ENCODE measurements around the gene DBNL. TPM values are rescaled to one million over a fixed set of nuclear protein-coding genes. Genes with fewer than 3 reads are reported as not detected.

Gene DBNL
- total RNA-seq, 1 experiment from 2014 or later, result 85.5 TPM

GRCh38 chr7:44067064-44067951, 22.8 kb downstream of the DBNL start:
- peaks cover 3% of the 10 kb centered on the region for H3K27me3 Mint-ChIP-seq (ENCODE audit: insufficient read depth, unreplicated experiment)
- H3K36me3 Mint-ChIP-seq (ENCODE audit: insufficient read depth, unreplicated experiment), result peaks cover 67% of the 10 kb centered on the region
- no peak overlapping the region for H3K4me3 ChIP-seq (ENCODE audit: low read depth, low read length)
- H3K4me1 Mint-ChIP-seq (ENCODE audit: low read depth, unreplicated experiment), result peaks cover 12% of the 10 kb centered on the region
- no peaks in the 10 kb centered on the region for H3K27me3 ChIP-seq (replicated peaks; ENCODE audit: control insufficient read depth, insufficient read depth, low read length)
- ChIA-PET CTCF (no interaction called here), POLR2A (interaction anchor here (0.5 kb wide), 1 partner anchor 932 kb away, joined by 3 read pairs; the partner anchor contains the start of gene CCM2)
- no peaks in the 10 kb centered on the region for H3K9me3 Mint-ChIP-seq (ENCODE audit: unreplicated experiment)
- peak overlapping the region; percentile 56 for H3K4me3 Mint-ChIP-seq (ENCODE audit: unreplicated experiment)
- TF ChIP-seq, protein P1, sequence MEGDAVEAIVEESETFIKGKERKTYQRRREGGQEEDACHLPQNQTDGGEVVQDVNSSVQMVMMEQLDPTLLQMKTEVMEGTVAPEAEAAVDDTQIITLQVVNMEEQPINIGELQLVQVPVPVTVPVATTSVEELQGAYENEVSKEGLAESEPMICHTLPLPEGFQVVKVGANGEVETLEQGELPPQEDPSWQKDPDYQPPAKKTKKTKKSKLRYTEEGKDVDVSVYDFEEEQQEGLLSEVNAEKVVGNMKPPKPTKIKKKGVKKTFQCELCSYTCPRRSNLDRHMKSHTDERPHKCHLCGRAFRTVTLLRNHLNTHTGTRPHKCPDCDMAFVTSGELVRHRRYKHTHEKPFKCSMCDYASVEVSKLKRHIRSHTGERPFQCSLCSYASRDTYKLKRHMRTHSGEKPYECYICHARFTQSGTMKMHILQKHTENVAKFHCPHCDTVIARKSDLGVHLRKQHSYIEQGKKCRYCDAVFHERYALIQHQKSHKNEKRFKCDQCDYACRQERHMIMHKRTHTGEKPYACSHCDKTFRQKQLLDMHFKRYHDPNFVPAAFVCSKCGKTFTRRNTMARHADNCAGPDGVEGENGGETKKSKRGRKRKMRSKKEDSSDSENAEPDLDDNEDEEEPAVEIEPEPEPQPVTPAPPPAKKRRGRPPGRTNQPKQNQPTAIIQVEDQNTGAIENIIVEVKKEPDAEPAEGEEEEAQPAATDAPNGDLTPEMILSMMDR (IDR thresholded peaks at IDR 0.05; ENCODE audit: insufficient read depth in 1 of 2, low read depth in 1 of 2, low read length in 1 of 2, severe bottlenecking in 1 of 2, unreplicated experiment in 1 of 2), result no peak
- H3K4me1 ChIP-seq, result peaks cover 13% of the 10 kb centered on the region
- DNase-seq, result no peak
- intact Hi-C loops (cut with micrococcal nuclease; ENCODE audit: unreplicated experiment), result no loop called here
- no TSS peak for BruUV-seq (replicated peaks)
- H3K27ac Mint-ChIP-seq (ENCODE audit: unreplicated experiment), result peak overlapping the region; percentile 37
- H3K9me3 ChIP-seq, result no peaks in the 10 kb centered on the region
- no peaks in the 10 kb centered on the region for H3K36me3 ChIP-seq (ENCODE audit: control insufficient read depth, insufficient read depth, low read length)

- H3K4me1 ChIP-seq, result peaks cover 16% of the 10 kb centered on the region
- peaks cover 3% of the 10 kb centered on the region for H3K27me3 Mint-ChIP-seq (ENCODE audit: insufficient read depth, unreplicated experiment)
- H3K4me3 ChIP-seq (ENCODE audit: low read depth, low read length), result no peak overlapping the region
- ChIA-PET POLR2A (interaction anchor here (0.5 kb wide), 1 partner anchor 932 kb away, joined by 3 read pairs; the partner anchor contains the start of gene CCM2), CTCF (no interaction called here)
- H3K9me3 Mint-ChIP-seq (ENCODE audit: unreplicated experiment), result no peaks in the 10 kb centered on the region
- peaks cover 14% of the 10 kb centered on the region for H3K4me1 Mint-ChIP-seq (ENCODE audit: low read depth, unreplicated experiment)
- H3K36me3 ChIP-seq (ENCODE audit: control insufficient read depth, insufficient read depth, low read length), result no peaks in the 10 kb centered on the region
- H3K27me3 ChIP-seq (replicated peaks; ENCODE audit: control insufficient read depth, insufficient read depth, low read length), result no peaks in the 10 kb centered on the region
- no TSS peak for BruUV-seq (replicated peaks)
- H3K36me3 Mint-ChIP-seq (ENCODE audit: insufficient read depth, unreplicated experiment), result peaks cover 67% of the 10 kb centered on the region
- TF ChIP-seq, protein P1 (IDR thresholded peaks at IDR 0.05; ENCODE audit: insufficient read depth in 1 of 2, low read depth in 1 of 2, low read length in 1 of 2, severe bottlenecking in 1 of 2, unreplicated experiment in 1 of 2), result no peak
- intact Hi-C loops (cut with micrococcal nuclease; ENCODE audit: unreplicated experiment), result no loop called here
- no peak for DNase-seq
- H3K9me3 ChIP-seq, result no peaks in the 10 kb centered on the region
- no peak overlapping the region for H3K4me3 Mint-ChIP-seq (ENCODE audit: unreplicated experiment)
- H3K27ac Mint-ChIP-seq (ENCODE audit: unreplicated experiment), result peak overlapping the region; percentile 2
Observed at GRCh38 chr7:44068054-44068453, 23.6 kb downstream of the DBNL start.

- POLR2A ChIA-PET, result no interaction called here
- Mint-ChIP-seq H3K9me3 (ENCODE audit: unreplicated experiment) (no peaks in the 10 kb centered on the region), H3K36me3 (ENCODE audit: insufficient read depth, unreplicated experiment) (peaks cover 57% of the 10 kb centered on the region), H3K27me3 (ENCODE audit: insufficient read depth, unreplicated experiment) (peaks cover 2% of the 10 kb centered on the region), H3K4me1 (ENCODE audit: low read depth, unreplicated experiment) (peaks cover 11% of the 10 kb centered on the region), H3K4me3 (ENCODE audit: unreplicated experiment) (no peak overlapping the region), H3K27ac (ENCODE audit: unreplicated experiment) (peak overlapping the region; percentile 70)
- Histone ChIP-seq H3K27me3 (replicated peaks; ENCODE audit: control insufficient read depth, insufficient read depth, low read length) (no peaks in the 10 kb centered on the region), H3K4me3 (ENCODE audit: low read depth, low read length) (no peak overlapping the region), H3K36me3 (ENCODE audit: control insufficient read depth, insufficient read depth, low read length) (no peaks in the 10 kb centered on the region; the same call in 1 of the 2 replicates), H3K9me3 (no peaks in the 10 kb centered on the region), H3K4me1 (peaks cover 16% of the 10 kb centered on the region)
- CTCF ChIA-PET, result interaction anchor here (1.0 to 1.2 kb wide), 2 partner anchors 28 to 41 kb away, joined by 3 to 4 read pairs; partner anchors contain the start of gene DBNL
- BruUV-seq (replicated peaks), result no TSS peak
- DNase-seq, result peak in 1 of 2 experiments; percentile 51
- intact Hi-C loops (cut with micrococcal nuclease; ENCODE audit: unreplicated experiment), result no loop called here
- TF ChIP-seq, protein P1 (IDR thresholded peaks at IDR 0.05; ENCODE audit: insufficient read depth in 1 of 2, low read depth in 1 of 2, low read length in 1 of 2, severe bottlenecking in 1 of 2, unreplicated experiment in 1 of 2), result no peak
Observed at GRCh38 chr7:44071726-44072363, 27.3 kb downstream of the DBNL start.
